Stimulated activated memory B cell treated with anti-CD40 and anti-IgM and Interleukin-4, amounts not matched to agents 10 μg/mL and 1 μg/mL and 100 μg/mL, for 72 hours (primary cell): ENCODE data around the gene PTBP1.

Experiments used
- ATAC-seq: fragments of 150-1000 bp; cut with Tn5 transposase; 2 replicates; pipeline ENCODE4 v1.10.0; 2021
- H3K27ac Mint-ChIP-seq: one replicate; pipeline ENCODE4 v1.8.0; 2022; ENCODE audit warnings: mild to moderate bottlenecking, mixed read lengths
- H3K27me3 Mint-ChIP-seq: one replicate; pipeline ENCODE4 v1.8.0; 2022; ENCODE audit warnings: mixed read lengths
- H3K36me3 Mint-ChIP-seq: one replicate; pipeline ENCODE4 v1.8.0; 2022; ENCODE audit warnings: mixed read lengths
- H3K4me1 Mint-ChIP-seq: one replicate; pipeline ENCODE4 v1.8.0; 2022; ENCODE audit warnings: mixed read lengths
- H3K4me3 Mint-ChIP-seq: one replicate; pipeline ENCODE4 v1.8.0; 2022; ENCODE audit warnings: mild to moderate bottlenecking, moderate library complexity, mixed read lengths
- H3K9me3 Mint-ChIP-seq: one replicate; pipeline ENCODE4 v1.8.0; 2022; ENCODE audit warnings: mixed read lengths

The PTBP1 gene

DNA sequence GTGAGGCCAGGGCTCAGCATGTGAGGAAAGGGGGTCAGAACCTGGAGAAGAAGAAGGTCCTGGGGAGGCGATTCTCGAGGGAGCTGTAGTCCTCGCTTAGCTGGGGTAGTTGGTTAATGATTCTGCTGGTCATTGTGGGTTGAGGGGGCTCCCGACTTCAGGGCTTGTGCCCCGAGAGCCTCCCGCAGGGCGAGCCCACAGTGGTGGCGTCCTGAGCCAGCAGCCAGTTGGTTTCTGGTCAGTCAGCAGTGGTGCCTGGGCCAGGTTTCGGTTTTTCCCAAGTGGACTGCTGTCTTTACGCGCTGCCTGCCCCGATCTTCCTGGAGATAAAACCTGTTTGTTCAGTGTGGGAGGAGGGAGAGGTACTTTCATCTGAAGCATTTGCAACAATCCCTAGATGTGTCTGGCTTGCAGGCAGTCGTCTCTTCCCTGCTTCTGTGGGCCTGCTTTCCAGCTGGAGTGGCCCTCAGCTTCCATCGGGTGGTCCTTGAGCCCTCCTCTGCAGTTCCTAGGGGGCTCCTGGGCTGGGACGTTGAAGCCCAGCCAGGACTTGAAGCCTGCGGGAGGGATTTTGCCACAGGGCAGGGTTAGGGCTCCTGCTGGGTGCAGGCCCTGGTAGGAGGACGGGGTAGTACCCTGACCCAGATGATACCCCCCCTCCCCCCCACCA is 3.2 kb downstream of the PTBP1 start:
- peak overlapping the region; percentile 89 for H3K4me3 Mint-ChIP-seq
- peaks cover 52% of the 10 kb centered on the region for H3K4me1 Mint-ChIP-seq
- peaks cover 47% of the 10 kb centered on the region for H3K36me3 Mint-ChIP-seq
- ATAC-seq, result no peak
- no peaks in the 10 kb centered on the region for H3K27me3 Mint-ChIP-seq
- peak overlapping the region; percentile 90 for H3K27ac Mint-ChIP-seq
- no peaks in the 10 kb centered on the region for H3K9me3 Mint-ChIP-seq

DNA sequence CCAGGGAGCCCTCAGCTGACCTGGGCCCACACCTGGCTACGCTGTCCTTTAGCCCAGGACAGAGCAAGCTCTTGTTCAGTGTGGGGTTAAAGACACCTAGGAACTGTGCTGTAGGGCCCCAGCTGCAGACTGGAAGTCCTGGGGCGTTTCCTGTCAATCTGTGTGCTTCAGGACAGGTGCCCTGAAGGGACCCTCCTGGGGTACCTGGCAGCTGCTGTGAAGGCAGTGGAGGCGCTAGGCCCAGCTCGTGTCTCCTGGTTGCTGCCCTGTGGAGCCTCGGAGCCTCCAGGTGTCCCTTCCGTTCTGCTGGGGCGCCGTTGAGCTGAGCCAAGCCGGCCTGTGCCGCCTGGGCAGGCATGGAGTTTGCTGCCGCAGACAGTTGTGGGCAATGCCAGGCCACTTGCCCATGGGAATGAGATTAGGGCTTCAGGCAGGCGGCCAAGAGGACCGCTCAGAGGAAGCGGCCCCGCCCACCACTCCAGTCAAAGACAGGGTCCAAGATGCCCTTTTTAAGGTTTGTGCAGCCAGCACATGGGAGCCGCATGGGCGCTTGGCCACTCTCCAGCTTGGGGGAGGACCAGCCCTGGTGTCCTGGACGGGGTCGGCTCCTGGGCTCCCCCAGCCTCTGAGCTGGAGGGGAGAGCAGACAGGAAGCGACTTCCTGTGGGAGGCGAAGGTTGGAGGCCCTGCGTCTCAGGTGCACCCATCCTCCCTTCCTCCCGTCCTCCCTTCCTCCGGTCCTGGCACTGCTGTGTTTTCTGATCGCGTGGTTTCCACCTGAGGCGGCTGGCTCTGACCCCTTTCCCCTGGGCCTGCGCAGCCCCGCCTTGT is 4.0 kb downstream of the PTBP1 start:
- Mint-ChIP-seq H3K27ac (peak overlapping the region; percentile 90), H3K27me3 (no peaks in the 10 kb centered on the region), H3K36me3 (peaks cover 47% of the 10 kb centered on the region), H3K9me3 (no peaks in the 10 kb centered on the region), H3K4me1 (peaks cover 52% of the 10 kb centered on the region), H3K4me3 (peak overlapping the region; percentile 48)
- no peak for ATAC-seq

DNA sequence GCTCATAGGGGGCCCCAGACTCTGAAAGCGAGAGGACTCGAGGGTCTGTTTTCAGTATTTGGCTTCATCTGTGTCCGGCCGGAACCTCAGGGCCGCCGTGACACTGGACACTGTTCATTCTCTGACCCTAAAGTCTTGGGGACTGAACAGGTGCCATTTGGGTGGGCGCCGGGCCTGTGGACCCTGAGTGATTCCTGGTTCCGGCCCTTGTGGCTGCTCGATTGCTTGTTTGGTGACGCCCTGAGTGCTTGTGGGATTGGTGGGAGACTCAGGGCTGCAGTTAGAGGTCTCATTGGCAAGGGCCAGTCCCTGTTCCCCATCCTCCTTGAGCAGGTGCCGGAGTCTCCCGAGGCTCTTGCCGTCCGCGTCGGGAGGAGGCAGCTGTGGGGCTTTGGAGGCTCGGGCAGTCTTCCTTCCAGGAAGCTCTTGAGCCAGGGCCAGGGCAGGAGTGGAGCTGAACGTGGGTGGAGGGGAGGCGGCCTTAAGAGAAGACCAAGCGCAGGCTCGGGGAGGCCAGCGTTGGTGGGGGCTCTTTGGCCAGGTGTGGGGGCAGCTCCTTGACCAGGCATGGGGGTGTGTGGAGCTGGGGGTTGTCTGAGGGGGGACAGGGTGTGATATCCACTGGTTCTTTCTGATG is 4.7 kb downstream of the PTBP1 start:
- peaks cover 48% of the 10 kb centered on the region for H3K4me1 Mint-ChIP-seq
- H3K27ac Mint-ChIP-seq, result peak overlapping the region; percentile 90
- peak overlapping the region; percentile 15 for H3K4me3 Mint-ChIP-seq
- peaks cover 53% of the 10 kb centered on the region for H3K36me3 Mint-ChIP-seq
- no peaks in the 10 kb centered on the region for H3K27me3 Mint-ChIP-seq
- no peaks in the 10 kb centered on the region for H3K9me3 Mint-ChIP-seq
- ATAC-seq, result no peak

DNA sequence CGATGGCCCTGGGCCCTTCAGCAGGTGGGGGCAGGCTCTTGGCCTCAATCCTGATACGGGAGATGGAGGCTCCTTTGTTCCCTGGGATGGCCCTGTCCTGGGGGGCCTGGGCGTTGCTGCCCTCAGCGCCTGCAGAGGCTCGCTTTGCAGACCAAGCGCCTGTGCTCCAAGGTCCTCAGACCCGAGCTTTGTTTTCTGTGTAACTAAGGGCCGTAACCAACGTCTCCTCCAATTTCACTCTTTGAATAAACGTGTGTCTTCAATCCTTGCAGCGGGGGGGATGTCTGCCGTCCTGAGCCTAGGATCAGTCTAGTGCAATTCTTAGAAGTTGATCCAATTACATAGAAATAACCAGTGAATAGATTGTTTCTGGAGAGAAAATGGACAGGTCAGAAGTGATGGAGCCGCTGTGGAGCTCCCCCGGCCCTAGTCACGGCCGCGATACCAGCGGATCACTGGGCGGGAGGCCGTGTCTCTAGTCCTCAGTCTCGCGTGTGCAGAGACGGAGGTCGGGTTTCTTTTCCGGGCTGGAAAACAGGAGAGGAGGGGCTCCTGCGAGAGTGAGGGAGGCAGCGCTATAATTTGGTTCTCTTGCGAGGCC is 5.3 kb downstream of the PTBP1 start:
- H3K27ac Mint-ChIP-seq, result no peak overlapping the region
- ATAC-seq, result no peak
- no peak overlapping the region for H3K4me3 Mint-ChIP-seq
- H3K4me1 Mint-ChIP-seq, result peaks cover 54% of the 10 kb centered on the region
- no peaks in the 10 kb centered on the region for H3K27me3 Mint-ChIP-seq
- no peaks in the 10 kb centered on the region for H3K9me3 Mint-ChIP-seq
- peaks cover 59% of the 10 kb centered on the region for H3K36me3 Mint-ChIP-seq

DNA sequence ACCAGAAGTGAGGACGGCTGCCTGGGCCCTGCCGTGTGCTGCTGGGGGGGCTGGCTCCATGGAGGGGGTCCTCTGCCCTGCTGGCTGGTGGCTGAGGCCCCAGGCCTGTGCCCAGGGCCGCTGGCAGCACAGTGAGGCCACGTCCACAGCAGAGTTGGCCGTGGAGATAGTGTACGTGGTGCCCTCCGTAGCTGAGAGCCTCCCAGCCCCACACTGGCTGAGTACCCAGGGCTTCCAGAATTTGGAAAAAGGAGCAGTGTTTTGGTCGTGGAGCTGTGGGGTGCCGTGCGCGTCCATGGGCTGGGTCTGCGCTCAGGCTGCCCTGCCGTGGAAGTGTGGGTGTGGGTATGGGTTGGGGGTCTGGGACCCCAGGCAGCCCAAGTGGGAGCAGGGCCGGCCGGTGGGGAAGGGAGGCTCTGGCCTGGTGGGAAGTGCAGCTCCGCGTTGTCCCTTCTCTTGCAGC is 5.9 kb downstream of the PTBP1 start:
- Mint-ChIP-seq H3K27ac (no peak overlapping the region), H3K4me3 (no peak overlapping the region), H3K4me1 (peaks cover 57% of the 10 kb centered on the region), H3K9me3 (no peaks in the 10 kb centered on the region), H3K27me3 (no peaks in the 10 kb centered on the region), H3K36me3 (peaks cover 64% of the 10 kb centered on the region)
- ATAC-seq, result no peak

DNA sequence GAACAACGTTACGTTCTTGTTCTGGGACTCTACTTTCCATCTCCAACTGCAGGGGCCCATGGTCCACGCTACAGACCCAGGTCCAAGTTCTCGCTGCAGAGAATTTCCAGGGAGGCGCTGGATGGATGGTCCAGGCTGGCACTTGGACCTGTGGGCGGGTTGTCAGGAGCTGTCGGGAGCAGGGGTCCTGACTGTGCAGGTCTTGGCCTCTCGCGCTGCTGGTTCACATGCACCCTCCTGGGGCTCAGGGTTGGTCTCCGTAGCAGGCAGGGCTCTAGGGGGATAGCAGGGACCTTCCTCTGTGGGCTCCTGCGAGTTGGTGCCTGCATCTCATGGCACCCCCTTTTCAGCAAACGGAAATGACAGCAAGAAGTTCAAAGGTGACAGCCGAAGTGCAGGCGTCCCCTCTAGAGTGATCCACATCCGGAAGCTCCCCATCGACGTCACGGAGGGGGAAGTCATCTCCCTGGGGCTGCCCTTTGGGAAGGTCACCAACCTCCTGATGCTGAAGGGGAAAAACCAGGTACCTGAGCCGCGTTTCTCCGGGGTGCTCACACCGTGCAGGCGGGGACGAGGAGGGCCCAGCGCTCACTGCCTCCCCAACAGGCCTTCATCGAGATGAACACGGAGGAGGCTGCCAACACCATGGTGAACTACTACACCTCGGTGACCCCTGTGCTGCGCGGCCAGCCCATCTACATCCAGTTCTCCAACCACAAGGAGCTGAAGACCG is 6.6 kb downstream of the PTBP1 start:
- ATAC-seq, result no peak
- H3K4me3 Mint-ChIP-seq, result no peak overlapping the region
- no peaks in the 10 kb centered on the region for H3K27me3 Mint-ChIP-seq
- H3K36me3 Mint-ChIP-seq, result peaks cover 65% of the 10 kb centered on the region
- no peaks in the 10 kb centered on the region for H3K9me3 Mint-ChIP-seq
- H3K4me1 Mint-ChIP-seq, result peaks cover 55% of the 10 kb centered on the region
- H3K27ac Mint-ChIP-seq, result no peak overlapping the region

DNA sequence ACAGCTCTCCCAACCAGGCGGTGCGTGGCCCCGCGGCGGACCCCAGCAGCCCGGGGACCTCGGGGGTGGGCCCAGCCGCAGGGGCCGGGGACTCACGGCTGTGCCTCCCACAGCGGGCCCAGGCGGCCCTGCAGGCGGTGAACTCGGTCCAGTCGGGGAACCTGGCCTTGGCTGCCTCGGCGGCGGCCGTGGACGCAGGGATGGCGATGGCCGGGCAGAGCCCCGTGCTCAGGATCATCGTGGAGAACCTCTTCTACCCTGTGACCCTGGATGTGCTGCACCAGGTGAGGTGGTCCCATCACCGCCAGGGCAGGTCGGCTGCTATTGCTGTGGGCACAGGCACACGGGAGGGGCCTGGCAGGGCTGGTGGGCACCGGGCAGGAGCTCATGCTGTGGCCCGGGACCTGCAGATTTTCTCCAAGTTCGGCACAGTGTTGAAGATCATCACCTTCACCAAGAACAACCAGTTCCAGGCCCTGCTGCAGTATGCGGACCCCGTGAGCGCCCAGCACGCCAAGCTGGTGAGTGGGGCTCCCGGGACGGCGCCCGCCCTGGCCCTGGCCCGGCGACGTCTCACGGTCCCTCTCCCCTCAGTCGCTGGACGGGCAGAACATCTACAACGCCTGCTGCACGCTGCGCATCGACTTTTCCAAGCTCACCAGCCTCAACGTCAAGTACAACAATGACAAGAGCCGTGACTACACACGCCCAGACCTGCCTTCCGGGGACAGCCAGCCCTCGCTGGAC is 7.3 kb downstream of the PTBP1 start:
- Mint-ChIP-seq H3K27ac (no peak overlapping the region), H3K9me3 (no peaks in the 10 kb centered on the region), H3K27me3 (no peaks in the 10 kb centered on the region), H3K4me1 (peaks cover 48% of the 10 kb centered on the region), H3K36me3 (peaks cover 59% of the 10 kb centered on the region), H3K4me3 (no peak overlapping the region)
- ATAC-seq, result no peak

DNA sequence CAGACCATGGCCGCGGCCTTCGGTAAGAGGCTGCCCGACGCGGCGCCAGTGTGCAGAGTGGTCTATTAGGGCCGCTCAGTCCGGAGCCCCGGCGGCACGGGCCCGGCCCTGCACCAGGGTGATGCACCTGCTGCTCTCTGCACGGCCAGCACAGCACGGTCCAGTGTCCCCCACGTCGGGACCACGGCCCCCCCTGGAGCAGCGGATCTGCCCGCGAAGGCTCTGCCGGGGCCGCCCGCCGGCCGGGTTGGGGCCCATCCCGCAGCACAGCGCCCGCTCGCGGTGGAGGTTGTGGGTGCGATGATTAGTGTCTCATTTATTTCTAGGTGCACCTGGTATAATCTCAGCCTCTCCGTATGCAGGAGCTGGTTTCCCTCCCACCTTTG is 7.9 kb downstream of the PTBP1 start:
- Mint-ChIP-seq H3K36me3 (peaks cover 59% of the 10 kb centered on the region), H3K4me1 (peaks cover 42% of the 10 kb centered on the region), H3K27ac (no peak overlapping the region), H3K27me3 (no peaks in the 10 kb centered on the region), H3K9me3 (no peaks in the 10 kb centered on the region), H3K4me3 (no peak overlapping the region)
- ATAC-seq, result peak; percentile 22

DNA sequence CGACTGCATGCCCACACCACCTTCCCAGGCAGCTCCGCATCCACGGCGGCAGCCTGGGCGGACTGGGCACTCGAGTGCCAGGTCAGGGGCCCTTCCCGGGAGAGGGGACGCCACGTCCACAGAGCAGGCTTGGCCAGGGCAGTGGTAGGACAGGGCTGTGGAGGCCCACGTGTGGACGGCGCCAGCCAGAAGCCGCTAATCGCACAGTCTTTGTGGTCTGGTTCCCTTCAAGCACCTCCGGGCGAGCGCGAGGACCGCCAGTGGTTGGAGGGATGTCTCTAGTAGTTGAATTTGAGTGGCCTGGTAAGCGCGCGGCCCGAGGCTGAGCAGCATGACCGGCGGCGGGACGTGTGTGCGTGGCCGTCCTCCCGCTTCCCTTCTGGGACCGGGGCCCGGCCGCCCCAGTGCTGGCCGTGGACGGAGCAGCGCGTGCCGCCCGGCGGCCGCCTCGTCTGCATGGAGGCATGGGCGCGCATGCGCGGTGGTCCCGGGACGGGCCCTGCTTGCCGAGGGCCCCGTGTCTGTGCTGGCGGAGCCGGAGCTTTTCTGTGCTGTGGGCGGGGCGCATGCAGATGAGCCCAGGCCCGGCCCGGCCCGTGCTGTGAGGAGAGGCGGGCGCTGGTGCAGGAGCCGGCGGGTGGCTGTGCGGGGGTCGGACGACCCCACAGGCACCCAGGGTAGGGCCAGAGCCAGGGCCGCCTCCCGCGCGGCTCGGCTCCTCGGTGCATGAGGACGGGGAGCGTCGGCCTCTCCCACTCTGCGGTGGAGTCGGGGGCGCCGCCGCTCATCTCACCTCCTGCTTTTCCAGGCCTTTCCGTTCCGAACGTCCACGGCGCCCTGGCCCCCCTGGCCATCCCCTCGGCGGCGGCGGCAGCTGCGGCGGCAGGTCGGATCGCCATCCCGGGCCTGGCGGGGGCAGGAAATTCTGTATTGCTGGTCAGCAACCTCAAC is 8.6 kb downstream of the PTBP1 start:
- Mint-ChIP-seq H3K27me3 (no peaks in the 10 kb centered on the region), H3K36me3 (peaks cover 61% of the 10 kb centered on the region), H3K9me3 (no peaks in the 10 kb centered on the region), H3K27ac (no peak overlapping the region), H3K4me3 (no peak overlapping the region), H3K4me1 (peaks cover 35% of the 10 kb centered on the region)
- peak; percentile 41 for ATAC-seq

DNA sequence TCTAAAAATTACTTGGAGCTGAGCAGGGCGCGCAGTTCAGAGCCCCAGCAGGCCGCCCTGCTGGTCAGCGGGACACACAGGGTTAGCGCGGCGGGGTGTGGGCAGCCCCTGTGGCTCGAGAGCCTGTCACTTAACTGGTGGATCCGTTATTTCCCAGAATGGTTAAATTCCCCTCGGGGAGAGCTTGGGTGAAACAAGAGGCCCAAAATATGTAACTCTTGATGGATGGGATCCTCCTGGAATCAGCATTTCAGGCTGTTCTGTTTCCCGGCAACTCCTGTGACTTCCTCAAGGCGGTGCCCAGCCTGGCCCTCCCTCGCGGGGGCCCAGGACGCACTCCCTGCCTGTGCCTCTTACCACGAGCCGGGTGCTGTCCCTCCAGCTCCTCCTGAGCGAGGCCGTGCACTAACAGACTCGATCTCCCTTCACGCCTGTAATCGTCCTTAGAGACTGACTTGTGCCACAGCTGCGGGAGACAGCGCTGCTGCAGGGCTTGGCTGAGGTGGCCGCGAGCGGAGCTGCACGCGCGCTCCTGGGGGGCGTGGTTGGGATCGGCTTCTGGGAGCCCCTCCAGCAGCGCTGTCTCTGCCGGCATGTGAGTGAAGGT is 9.7 kb downstream of the PTBP1 start:
- no peak for ATAC-seq
- no peaks in the 10 kb centered on the region for H3K9me3 Mint-ChIP-seq
- H3K36me3 Mint-ChIP-seq, result peaks cover 68% of the 10 kb centered on the region
- H3K4me3 Mint-ChIP-seq, result no peak overlapping the region
- H3K27me3 Mint-ChIP-seq, result no peaks in the 10 kb centered on the region
- no peak overlapping the region for H3K27ac Mint-ChIP-seq
- H3K4me1 Mint-ChIP-seq, result peaks cover 25% of the 10 kb centered on the region

DNA sequence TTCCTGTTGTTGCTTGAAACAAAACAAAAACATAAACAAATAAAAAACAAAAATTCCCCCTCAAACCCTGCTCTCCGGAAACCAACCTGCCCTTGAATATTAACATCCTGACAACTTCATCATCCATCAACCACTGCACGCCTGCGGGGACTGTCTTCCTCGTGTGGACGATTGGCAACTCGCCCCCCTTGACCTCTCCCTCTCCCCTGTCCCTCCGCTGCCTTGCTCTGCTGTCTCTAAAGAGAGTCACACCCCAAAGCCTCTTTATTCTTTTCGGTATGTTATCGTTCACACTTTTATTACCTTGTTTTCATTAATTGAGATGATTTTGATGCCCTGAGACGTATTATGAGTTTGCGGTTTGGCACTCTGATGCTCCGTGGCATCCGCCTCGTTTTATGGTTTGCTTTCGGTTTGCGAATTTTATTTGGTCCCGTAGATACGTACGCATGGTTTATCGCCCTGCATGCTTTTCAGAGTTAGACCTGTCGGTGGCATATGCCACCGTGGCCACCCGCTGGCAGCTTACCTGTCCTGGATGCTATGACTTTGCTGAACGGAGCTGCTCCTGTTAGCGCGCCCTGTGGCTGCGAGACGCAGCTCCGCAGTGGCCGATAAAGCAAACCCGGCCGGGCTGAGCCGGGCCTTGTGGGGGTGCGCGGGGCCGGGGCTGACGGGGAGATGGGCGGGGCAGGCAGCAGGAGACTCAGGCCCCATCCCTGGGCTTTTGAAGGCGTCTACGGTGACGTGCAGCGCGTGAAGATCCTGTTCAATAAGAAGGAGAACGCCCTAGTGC is 10.6 kb downstream of the PTBP1 start:
- no peak for ATAC-seq
- Mint-ChIP-seq H3K9me3 (no peaks in the 10 kb centered on the region), H3K36me3 (peaks cover 62% of the 10 kb centered on the region), H3K4me3 (no peak overlapping the region), H3K4me1 (peaks cover 16% of the 10 kb centered on the region), H3K27ac (no peak overlapping the region), H3K27me3 (no peaks in the 10 kb centered on the region)

DNA sequence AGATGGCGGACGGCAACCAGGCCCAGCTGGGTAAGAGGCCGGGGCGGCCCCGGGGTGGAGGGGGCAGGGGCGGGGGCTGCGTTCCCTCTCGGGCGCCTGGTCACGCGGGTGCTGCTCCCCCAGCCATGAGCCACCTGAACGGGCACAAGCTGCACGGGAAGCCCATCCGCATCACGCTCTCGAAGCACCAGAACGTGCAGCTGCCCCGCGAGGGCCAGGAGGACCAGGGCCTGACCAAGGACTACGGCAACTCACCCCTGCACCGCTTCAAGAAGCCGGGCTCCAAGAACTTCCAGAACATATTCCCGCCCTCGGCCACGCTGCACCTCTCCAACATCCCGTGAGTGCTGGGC is 11.1 kb downstream of the PTBP1 start:
- ATAC-seq, result no peak
- no peaks in the 10 kb centered on the region for H3K27me3 Mint-ChIP-seq
- H3K4me3 Mint-ChIP-seq, result no peak overlapping the region
- H3K27ac Mint-ChIP-seq, result no peak overlapping the region
- H3K36me3 Mint-ChIP-seq, result peaks cover 60% of the 10 kb centered on the region
- no peaks in the 10 kb centered on the region for H3K9me3 Mint-ChIP-seq
- H3K4me1 Mint-ChIP-seq, result peaks cover 10% of the 10 kb centered on the region
